HepG2 (cell line): ENCODE results near the gene CACNG1. TPM values are rescaled to one million over a fixed set of nuclear protein-coding genes. Genes with fewer than 3 reads are reported as not detected.

ENCODE experiments used
- ESRRA ChIP-seq: sonication (generic); formaldehyde crosslinking; IDR thresholded peaks from 2 replicates; pipeline ENCODE4 v1.5.1; 2020; ENCODE audit warnings: mild to moderate bottlenecking, low read depth, missing genetic modification reagents
- GTF3A ChIP-seq: sonication (generic); formaldehyde crosslinking; conservative IDR thresholded peaks from 2 replicates; pipeline ENCODE4 v1.4.0; 2020; ENCODE audit warnings: mild to moderate bottlenecking, missing genetic modification reagents
- HNRNPUL1 ChIP-seq: fragments of 200-400 bp; formaldehyde crosslinking; IDR thresholded peaks from 2 replicates; pipeline ENCODE4 v1.6.1; 2017; ENCODE audit warnings: low read depth, mild to moderate bottlenecking, low read length, moderate library complexity
- PHF8 ChIP-seq: sonication (generic); formaldehyde crosslinking; IDR thresholded peaks from 2 replicates; pipeline ENCODE4 v1.5.0; 2020; ENCODE audit warnings: missing genetic modification reagents
- RFX5 ChIP-seq: IDR thresholded peaks from 2 replicates; pipeline ENCODE4 v1.6.1; 2011; ENCODE audit warnings: low read depth, low read length, improper control_type of control experiment
- SETDB1 ChIP-seq: sonication (generic); formaldehyde crosslinking; IDR thresholded peaks from 2 replicates; pipeline ENCODE4 v1.5.1; 2020; ENCODE audit warnings: missing genetic modification reagents, mild to moderate bottlenecking, borderline replicate concordance
- SUZ12 ChIP-seq: fragments of 150-350 bp; IDR thresholded peaks from 2 replicates; pipeline ENCODE4 v1.6.1; 2014; ENCODE audit warnings: low read depth, low read length
- TAF15 ChIP-seq: fragments of 200-400 bp; formaldehyde crosslinking; IDR thresholded peaks from one replicate; pipeline ENCODE4 v1.6.1; 2018; ENCODE audit warnings: mild to moderate bottlenecking, low read depth, low read length; ENCODE audit not compliant: poor library complexity, severe bottlenecking
- ZFP82 ChIP-seq: sonication (generic); formaldehyde crosslinking; IDR thresholded peaks from 2 replicates; pipeline ENCODE4 v1.5.1; 2020; ENCODE audit warnings: mild to moderate bottlenecking, missing genetic modification reagents, borderline replicate concordance
- ZNF329 ChIP-seq: sonication (generic); formaldehyde crosslinking; IDR thresholded peaks from 2 replicates; pipeline ENCODE4 v1.9.0; 2021; ENCODE audit warnings: low read depth, mild to moderate bottlenecking, missing genetic modification reagents
- ZNF333 ChIP-seq: sonication (generic); formaldehyde crosslinking; IDR thresholded peaks from 2 replicates; pipeline ENCODE4 v1.4.0; 2020; ENCODE audit warnings: mild to moderate bottlenecking, missing genetic modification reagents, borderline replicate concordance
- ZNF749 ChIP-seq: sonication (generic); formaldehyde crosslinking; IDR thresholded peaks from 2 replicates; pipeline ENCODE4 v1.8.0; 2022; ENCODE audit warnings: mild to moderate bottlenecking, missing genetic modification reagents, moderate library complexity, borderline replicate concordance
- ZNF766 ChIP-seq: sonication (generic); formaldehyde crosslinking; IDR thresholded peaks from 2 replicates; pipeline ENCODE4 v1.5.0; 2020; ENCODE audit warnings: missing genetic modification reagents, borderline replicate concordance
- polyA plus RNA-seq, 8 experiments: library from polyadenylated mRNA; depleted of rRNA in 3 of 8; stranded (reverse) in 7 of 8; unstranded in 1 of 8; fragments of >200 nt; fragmentation: Illumina TruSeq in 4 of 8; extraction: Trizol in 4 of 8; gene quantifications; 2 replicates each; pipeline versions ENCODE4 v1.2.1 to v1.2.3, GENCODE V29; 2011 to 2016; ENCODE audit warnings: low read depth in 4 of 8, missing spikeins in 1 of 8, mixed read lengths in 1 of 8; ENCODE audit not compliant: insufficient read depth in 1 of 8
- total RNA-seq, 5 experiments: library from RNA; depleted of rRNA; stranded (reverse); fragments of >200 nt; fragmentation: Illumina TruSeq; extraction: Trizol; gene quantifications; 2 replicates each; pipeline ENCODE4 v1.2.3, GENCODE V29; 2016; ENCODE audit warnings: low read depth in 1 of 5
- TF ChIP-seq, protein P1 (sequence below): sonication (generic); formaldehyde crosslinking; IDR thresholded peaks from 2 replicates; pipeline ENCODE4 v1.4.0; 2020; ENCODE audit warnings: missing genetic modification reagents, borderline replicate concordance
- TF ChIP-seq, protein P2 (sequence below): sonication (generic); formaldehyde crosslinking; IDR thresholded peaks from 2 replicates; pipeline ENCODE4 v1.9.0; 2021; ENCODE audit warnings: missing genetic modification reagents, mild to moderate bottlenecking, borderline replicate concordance
- TF ChIP-seq, protein P3 (sequence below): IDR thresholded peaks from 2 replicates; pipeline ENCODE4 v1.6.1; 2016
- TF ChIP-seq, protein P4 (sequence below): IDR thresholded peaks from 2 replicates; pipeline ENCODE4 v1.6.1; 2016; ENCODE audit warnings: mild to moderate bottlenecking, missing biosample characterization, missing genetic modification reagents

The CACNG1 gene
- total and polyA plus RNA-seq, 2 of the 13 experiments (the other 11 are each of a cell fraction or from before 2014, with no cell fraction given): not detected

DNA sequence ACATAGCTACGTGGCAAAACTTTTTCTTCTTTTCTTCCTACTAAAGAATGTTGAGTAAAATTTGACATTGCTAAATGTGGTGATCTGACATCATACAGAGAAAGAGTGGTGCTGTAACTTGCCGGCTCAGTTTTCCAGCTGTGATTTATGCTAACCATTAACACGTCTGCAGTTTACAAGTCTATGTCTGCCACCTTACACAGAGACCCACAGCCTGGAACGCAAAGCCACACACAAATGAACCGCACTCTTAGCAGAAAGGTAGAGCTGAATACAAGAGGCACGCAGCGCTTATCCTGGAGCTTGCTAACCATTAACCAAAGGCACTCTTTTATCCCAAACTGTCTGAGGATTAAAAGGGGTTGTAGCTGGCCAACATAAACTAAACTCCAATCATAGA, 31.9 kb downstream of the CACNG1 start (continued):
- no peak for TF ChIP-seq ZFP82 (CRISPR knock-in tag)
- no peak for TF ChIP-seq ZNF329 (CRISPR knock-in tag)
- no peak for TF ChIP-seq ESRRA (CRISPR knock-in tag)
- no peak for TF ChIP-seq ZNF749 (CRISPR knock-in tag)
- TF ChIP-seq PHF8 (CRISPR knock-in tag): no peak
- no peak for TF ChIP-seq SUZ12
- TF ChIP-seq HNRNPUL1: peak; percentile 73; the same call in 1 of the 2 replicates
- TF ChIP-seq ZNF333 (CRISPR knock-in tag): no peak
- TF ChIP-seq, protein P1, sequence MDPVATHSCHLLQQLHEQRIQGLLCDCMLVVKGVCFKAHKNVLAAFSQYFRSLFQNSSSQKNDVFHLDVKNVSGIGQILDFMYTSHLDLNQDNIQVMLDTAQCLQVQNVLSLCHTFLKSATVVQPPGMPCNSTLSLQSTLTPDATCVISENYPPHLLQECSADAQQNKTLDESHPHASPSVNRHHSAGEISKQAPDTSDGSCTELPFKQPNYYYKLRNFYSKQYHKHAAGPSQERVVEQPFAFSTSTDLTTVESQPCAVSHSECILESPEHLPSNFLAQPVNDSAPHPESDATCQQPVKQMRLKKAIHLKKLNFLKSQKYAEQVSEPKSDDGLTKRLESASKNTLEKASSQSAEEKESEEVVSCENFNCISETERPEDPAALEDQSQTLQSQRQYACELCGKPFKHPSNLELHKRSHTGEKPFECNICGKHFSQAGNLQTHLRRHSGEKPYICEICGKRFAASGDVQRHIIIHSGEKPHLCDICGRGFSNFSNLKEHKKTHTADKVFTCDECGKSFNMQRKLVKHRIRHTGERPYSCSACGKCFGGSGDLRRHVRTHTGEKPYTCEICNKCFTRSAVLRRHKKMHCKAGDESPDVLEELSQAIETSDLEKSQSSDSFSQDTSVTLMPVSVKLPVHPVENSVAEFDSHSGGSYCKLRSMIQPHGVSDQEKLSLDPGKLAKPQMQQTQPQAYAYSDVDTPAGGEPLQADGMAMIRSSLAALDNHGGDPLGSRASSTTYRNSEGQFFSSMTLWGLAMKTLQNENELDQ (CRISPR knock-in tag): no peak
- no peak for TF ChIP-seq GTF3A (CRISPR knock-in tag)
- TF ChIP-seq, protein P2, sequence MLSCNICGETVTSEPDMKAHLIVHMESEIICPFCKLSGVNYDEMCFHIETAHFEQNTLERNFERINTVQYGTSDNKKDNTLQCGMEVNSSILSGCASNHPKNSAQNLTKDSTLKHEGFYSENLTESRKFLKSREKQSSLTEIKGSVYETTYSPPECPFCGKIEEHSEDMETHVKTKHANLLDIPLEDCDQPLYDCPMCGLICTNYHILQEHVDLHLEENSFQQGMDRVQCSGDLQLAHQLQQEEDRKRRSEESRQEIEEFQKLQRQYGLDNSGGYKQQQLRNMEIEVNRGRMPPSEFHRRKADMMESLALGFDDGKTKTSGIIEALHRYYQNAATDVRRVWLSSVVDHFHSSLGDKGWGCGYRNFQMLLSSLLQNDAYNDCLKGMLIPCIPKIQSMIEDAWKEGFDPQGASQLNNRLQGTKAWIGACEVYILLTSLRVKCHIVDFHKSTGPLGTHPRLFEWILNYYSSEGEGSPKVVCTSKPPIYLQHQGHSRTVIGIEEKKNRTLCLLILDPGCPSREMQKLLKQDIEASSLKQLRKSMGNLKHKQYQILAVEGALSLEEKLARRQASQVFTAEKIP (CRISPR knock-in tag): no peak
- no peak for TF ChIP-seq SETDB1 (CRISPR knock-in tag)
- TF ChIP-seq, protein P3, sequence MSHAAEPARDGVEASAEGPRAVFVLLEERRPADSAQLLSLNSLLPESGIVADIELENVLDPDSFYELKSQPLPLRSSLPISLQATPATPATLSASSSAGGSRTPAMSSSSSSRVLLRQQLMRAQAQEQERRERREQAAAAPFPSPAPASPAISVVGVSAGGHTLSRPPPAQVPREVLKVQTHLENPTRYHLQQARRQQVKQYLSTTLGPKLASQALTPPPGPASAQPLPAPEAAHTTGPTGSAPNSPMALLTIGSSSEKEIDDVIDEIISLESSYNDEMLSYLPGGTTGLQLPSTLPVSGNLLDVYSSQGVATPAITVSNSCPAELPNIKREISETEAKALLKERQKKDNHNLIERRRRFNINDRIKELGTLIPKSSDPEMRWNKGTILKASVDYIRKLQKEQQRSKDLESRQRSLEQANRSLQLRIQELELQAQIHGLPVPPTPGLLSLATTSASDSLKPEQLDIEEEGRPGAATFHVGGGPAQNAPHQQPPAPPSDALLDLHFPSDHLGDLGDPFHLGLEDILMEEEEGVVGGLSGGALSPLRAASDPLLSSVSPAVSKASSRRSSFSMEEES: no peak
- no peak for TF ChIP-seq ZNF766 (CRISPR knock-in tag)
- no peak for TF ChIP-seq TAF15
- no peak for TF ChIP-seq RFX5
- TF ChIP-seq, protein P4, sequence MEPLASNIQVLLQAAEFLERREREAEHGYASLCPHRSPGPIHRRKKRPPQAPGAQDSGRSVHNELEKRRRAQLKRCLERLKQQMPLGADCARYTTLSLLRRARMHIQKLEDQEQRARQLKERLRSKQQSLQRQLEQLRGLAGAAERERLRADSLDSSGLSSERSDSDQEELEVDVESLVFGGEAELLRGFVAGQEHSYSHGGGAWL: no peak
